H54 (cell line): ENCODE measurements around the gene PANX2.
"Not testable (repeated sequence)": the region's sequence is repeated elsewhere in the genome, so short reads cannot be mapped to it uniquely, and the experiment has no call there.

Experiments
- DNase-seq: peaks from one replicate; pipeline ENCODE4 v3.0.0; 2011; ENCODE audit warnings: low spot score, mixed read lengths; ENCODE audit not compliant: insufficient read length
- FAIRE-seq: peaks from 3 replicates; lab custom pipeline; 2011; peaks lifted over from hg19 to GRCh38; lab: Jason Lieb, UNC
- POLR2A ChIP-seq: IDR thresholded peaks from 2 replicates; pipeline ENCODE4 v1.6.1; 2011; ENCODE audit warnings: low read depth, mild to moderate bottlenecking, low read length

PANX2 gene

GRCh38 chr22:50141462-50141861 is 29.1 kb upstream of the PANX2 start:
- no peak for DNase-seq
- no peak for TF ChIP-seq POLR2A

DNA sequence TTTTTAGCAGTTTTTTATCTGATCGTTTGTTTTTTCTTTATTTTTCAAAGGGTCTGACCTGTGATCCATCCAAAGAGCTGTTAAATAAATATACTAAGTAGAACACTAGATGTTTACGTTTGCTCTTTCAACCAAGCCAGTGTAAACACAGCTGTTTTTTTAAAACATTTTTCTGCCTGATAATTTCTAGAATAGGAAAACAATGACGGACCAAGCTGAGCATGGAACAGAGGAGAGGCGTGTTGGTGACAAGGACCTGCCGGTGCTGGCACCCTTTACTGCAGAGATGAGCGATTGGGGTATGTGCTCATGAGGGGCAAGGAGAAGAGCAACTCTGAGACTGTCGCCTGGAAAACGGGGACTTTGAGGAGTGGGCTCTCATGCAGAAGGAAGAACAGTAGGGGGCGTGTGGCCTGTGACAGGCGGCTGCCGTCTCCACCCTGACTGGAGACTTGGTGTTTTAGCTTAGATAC is 28.6 kb upstream of the PANX2 start:
- no peak for TF ChIP-seq POLR2A
- DNase-seq, result no peak
- no peak for FAIRE-seq

More at GRCh38 chr22:50141462-50141861, 29.1 kb upstream of the PANX2 start:
- FAIRE-seq, result no peak

GRCh38 chr22:50143096-50143495 is 27.4 kb upstream of the PANX2 start:
- TF ChIP-seq POLR2A, result no peak
- DNase-seq, result no peak
- no peak for FAIRE-seq

- FAIRE-seq (no peak), DNase-seq (no peak)
- TF ChIP-seq POLR2A, result no peak
Observed at GRCh38 chr22:50144005-50144614, 26.4 kb upstream of the PANX2 start.

GRCh38 chr22:50145721-50146438 is 24.7 kb upstream of the PANX2 start:
- FAIRE-seq, result no peak
- TF ChIP-seq POLR2A, result no peak
- no peak for DNase-seq

DNA sequence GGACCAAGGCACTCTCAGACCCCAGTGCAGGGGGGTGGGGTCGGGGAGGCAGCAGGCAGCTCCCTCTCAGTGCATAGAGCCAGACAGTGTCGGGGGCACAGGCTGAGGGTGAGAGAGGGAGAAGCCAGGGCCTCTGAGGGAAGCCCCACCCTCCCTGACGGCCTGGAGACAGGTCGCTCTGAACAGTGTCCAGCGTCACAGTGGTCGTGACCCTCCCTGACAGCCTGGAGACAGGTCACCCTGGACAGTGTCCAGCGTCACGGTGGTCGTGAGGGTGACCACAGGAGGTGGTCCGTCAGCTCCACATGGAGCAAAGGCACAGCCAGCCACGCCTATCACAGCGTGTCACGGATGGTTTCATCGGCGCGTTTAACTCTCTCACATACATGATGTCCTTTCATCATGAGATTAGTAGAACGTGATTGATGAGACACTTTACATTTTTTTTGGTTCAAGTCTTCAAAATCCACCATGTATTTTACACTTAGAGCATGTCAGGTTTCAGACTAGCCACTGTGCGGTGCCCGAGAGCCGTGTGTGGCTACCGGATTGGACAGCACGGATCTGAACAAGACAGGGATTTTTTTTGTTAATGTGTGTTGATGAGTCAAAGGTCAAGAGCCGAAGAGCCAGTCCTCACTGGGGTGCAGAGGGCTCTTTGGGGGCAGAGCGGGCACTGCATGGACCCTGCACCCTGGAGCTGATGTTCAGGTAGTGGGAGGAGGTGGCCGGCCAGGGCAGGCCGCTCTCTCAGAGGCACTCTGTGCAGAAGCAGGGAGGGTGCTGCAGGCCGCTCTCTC is 23.9 kb upstream of the PANX2 start:
- no peak for FAIRE-seq
- no peak for TF ChIP-seq POLR2A
- no peak for DNase-seq

DNA sequence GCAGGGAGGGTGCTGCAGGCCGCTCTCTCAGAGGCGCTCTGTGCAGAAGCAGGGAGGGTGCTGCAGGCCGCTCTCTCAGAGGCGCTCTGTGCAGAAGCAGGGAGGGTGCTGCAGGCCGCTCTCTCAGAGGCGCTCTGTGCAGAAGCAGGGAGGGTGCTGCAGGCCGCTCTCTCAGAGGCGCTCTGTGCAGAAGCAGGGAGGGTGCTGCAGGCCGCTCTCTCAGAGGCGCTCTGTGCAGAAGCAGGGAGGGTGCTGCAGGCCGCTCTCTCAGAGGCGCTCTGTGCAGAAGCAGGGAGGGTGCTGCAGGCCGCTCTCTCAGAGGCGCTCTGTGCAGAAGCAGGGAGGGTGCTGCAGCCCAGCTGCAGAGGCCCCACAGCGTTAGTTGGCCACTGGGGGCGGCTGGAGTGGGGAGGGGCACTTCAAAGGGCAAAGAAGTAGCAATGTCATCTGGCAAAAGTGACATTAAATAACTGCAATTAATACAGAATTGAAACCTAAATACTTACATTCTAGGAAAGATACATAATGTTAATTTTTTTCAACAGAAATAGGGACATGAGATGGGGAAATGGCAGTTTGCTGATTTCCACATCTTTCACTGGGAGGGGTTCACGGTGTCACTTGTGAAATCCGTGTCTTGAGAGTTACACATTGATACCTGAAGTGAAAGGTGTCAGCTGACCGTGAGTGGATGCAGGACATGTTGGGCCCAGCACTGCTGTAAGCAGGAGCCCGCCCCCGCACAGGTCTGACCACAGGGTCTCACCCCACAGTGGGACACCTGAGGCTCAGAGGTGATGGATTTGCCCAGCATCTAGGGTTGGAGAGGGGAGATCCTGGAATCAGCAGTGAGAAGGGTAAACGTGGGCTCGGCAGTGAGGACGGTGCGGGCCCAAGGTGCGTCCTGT is 23.0 kb upstream of the PANX2 start:
- not testable (repeated sequence) for FAIRE-seq, DNase-seq

GRCh38 chr22:50148166-50148500 is 22.4 kb upstream of the PANX2 start:
- FAIRE-seq, result no peak
- no peak for DNase-seq

GRCh38 chr22:50148991-50149721 is 21.4 kb upstream of the PANX2 start:
- TF ChIP-seq POLR2A, result no peak
- no peak for FAIRE-seq
- DNase-seq, result peak; percentile 88

More at GRCh38 chr22:50148166-50148500, 22.4 kb upstream of the PANX2 start:
- TF ChIP-seq POLR2A, result no peak

GRCh38 chr22:50150161-50151129 is 20.1 kb upstream of the PANX2 start:
- no peak for TF ChIP-seq POLR2A
- DNase-seq, result no peak
- no peak for FAIRE-seq

DNA sequence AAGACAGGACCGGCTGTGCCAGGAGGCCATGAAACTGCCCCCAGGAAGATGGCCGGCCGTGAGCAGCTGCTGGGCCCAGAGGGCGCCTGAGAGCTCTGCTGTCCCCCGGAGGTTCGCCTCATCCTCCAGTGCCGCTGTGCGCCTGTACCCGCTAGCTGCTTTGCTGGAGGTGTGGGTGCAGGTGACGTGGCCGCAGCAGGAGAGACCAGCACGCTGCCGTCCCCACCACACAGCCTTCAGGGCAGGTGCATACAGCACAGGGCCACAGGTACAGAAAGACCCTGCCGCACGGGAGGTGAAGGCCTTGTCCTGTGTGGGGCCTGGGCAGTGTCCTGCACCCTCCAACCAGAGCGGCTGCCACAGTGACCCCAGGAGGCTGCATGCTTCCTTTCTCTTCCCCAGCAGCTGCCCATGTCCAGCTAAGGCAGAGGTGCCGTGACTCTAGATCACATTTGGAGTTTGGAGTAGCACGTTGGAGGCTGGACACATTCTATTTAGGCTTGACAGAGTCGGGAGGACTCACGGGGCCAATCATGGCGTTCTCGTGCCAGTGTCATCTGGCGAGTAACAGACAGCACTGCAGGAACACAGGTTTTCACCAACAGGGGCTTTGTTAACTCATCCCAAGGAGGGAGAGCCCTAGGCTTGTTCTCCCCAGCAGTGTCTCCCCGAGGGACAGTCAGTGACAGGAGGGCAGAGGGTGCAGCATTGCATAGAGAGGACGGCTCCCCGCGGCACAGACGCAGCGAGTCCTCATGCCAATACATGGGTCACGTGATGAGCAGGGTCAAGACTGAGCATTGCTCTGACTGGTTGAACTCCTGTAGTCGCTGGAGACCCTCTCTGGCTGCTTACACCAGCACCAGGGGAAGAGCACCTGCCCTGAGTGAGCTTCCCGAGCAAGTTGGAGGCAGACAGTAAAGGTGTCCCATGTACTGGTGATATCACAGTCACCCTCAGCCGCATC is 18.7 kb upstream of the PANX2 start:
- DNase-seq (no peak), FAIRE-seq (no peak)
- no peak for TF ChIP-seq POLR2A
